T-cell (primary cell): Measurements from ENCODE around the gene PRRT3. TPM values are rescaled to one million over a fixed set of nuclear protein-coding genes. Genes with fewer than 3 reads are reported as not detected.

Experiments used
- ATAC-seq, 4 experiments: fragments of 200-7000 bp in 3 of 4; fragments of 150-1000 bp in 1 of 4; cut with Tn5 transposase; replicated peaks in 1 of 4; 1 replicate in 3 of 4; 2 replicates in 1 of 4; pipeline ENCODE4 v1.10.0; 2021; ENCODE audit warnings: moderate library complexity in 3 of 4, mild to moderate bottlenecking in 2 of 4, moderate number of reproducible peaks in 1 of 4
- CTCF ChIA-PET, 2 donors: fragments of 300-600 bp; sonication (Branson Sonifier 250); formaldehyde crosslinking; loops; one replicate each; lab custom pipeline; 2022; ENCODE audit warnings: antibody characterized with exemption in 2 of 2; lab: Charles Lee
- POLR2A ChIA-PET, 2 donors: fragments of 300-600 bp; sonication (Branson Sonifier 250); formaldehyde crosslinking; loops; one replicate each; lab custom pipeline; 2022; ENCODE audit warnings: antibody characterized with exemption in 2 of 2; lab: Charles Lee
- DNase-seq, 35 experiments: peaks; one replicate each; pipeline versions ENCODE4 v3.0.0 to v3.0.0-alpha.2; 2013 to 2023
- H3K27ac ChIP-seq: one replicate; pipeline ENCODE4 v1.5.1; 2013; ENCODE audit warnings: low read length
- H3K27me3 ChIP-seq, 2 experiments: replicated peaks in 1 of 2; 1 replicate in 1 of 2; 2 replicates in 1 of 2; pipeline versions ENCODE4 v1.6.1 to v1.7.0; 2013; ENCODE audit warnings: low read length in 1 of 2, mixed read lengths in 1 of 2; ENCODE audit not compliant: control insufficient read depth in 2 of 2, insufficient read depth in 2 of 2; ENCODE audit errors: extremely low read depth in 1 of 2
- H3K36me3 ChIP-seq, 2 donors: 1 replicate in 1 of 2; 2 replicates in 1 of 2; pipeline versions ENCODE4 v1.6.1 to v1.7.0; 2013; ENCODE audit warnings: low read length in 1 of 2; ENCODE audit not compliant: control insufficient read depth in 2 of 2, insufficient read depth in 1 of 2; ENCODE audit errors: extremely low read depth in 1 of 2
- H3K4me1 ChIP-seq, 2 experiments: 1 replicate in 1 of 2; 2 replicates in 1 of 2; pipeline versions ENCODE4 v1.6.1 to v1.7.0; 2013; ENCODE audit warnings: low read length in 2 of 2, mixed read lengths in 1 of 2; ENCODE audit not compliant: insufficient read depth in 2 of 2, control insufficient read depth in 1 of 2; ENCODE audit errors: extremely low read depth in 1 of 2
- H3K4me3 ChIP-seq, 2 donors: 1 replicate in 1 of 2; 2 replicates in 1 of 2; pipeline versions ENCODE4 v1.5.1 to v1.7.0; 2013; ENCODE audit warnings: mild to moderate bottlenecking in 2 of 2, low read length in 1 of 2, moderate library complexity in 1 of 2; ENCODE audit not compliant: control insufficient read depth in 1 of 2; ENCODE audit errors: extremely low read depth in 1 of 2
- H3K9me3 ChIP-seq: 2 replicates; pipeline ENCODE4 v1.7.0; 2013
- H3K27ac Mint-ChIP-seq, 2 donors: one replicate each; pipeline ENCODE4 v1.8.0; 2020 to 2021; ENCODE audit warnings: mild to moderate bottlenecking in 2 of 2, mixed read lengths in 2 of 2
- H3K27me3 Mint-ChIP-seq, 2 donors: one replicate each; pipeline ENCODE4 v1.8.0; 2021 to 2022; ENCODE audit warnings: mixed read lengths in 2 of 2
- H3K36me3 Mint-ChIP-seq: one replicate; pipeline ENCODE4 v1.8.0; 2021; ENCODE audit warnings: mixed read lengths
- H3K4me1 Mint-ChIP-seq, 3 donors: one replicate each; pipeline ENCODE4 v1.8.0; 2020 to 2022; ENCODE audit warnings: mixed read lengths in 3 of 3, mild to moderate bottlenecking in 1 of 3
- H3K4me3 Mint-ChIP-seq, 3 donors: one replicate each; pipeline ENCODE4 v1.8.0; 2020 to 2022; ENCODE audit warnings: mild to moderate bottlenecking in 3 of 3, mixed read lengths in 3 of 3, moderate library complexity in 3 of 3
- H3K9me3 Mint-ChIP-seq, 3 donors: one replicate each; pipeline ENCODE4 v1.8.0; 2020 to 2022; ENCODE audit warnings: mixed read lengths in 3 of 3
- WGBS: methylation state at CpG from one replicate; pipeline ENCODE4 v1.1.5; 2013; ENCODE audit warnings: missing lambda C conversion rate; ENCODE audit not compliant: insufficient coverage; 5-methylcytosine and 5-hydroxymethylcytosine counted together
- total RNA-seq, 35 experiments: library from RNA in 6 of 35; stranded (reverse) in 6 of 35; fragments of 120-200 nt in 1 of 35; gene quantifications; one replicate each; pipeline versions ENCODE4 v1.2.1 to v1.2.4 and lab custom pipeline; 2013 to 2026

The PRRT3 gene
- total RNA-seq, 5 donors from 2014 or later (not counting 1 experiment from before 2014, with no cell fraction given) = 6.6 to 10.5 (median 9.2) TPM

GRCh38 chr3:9918261-9919038 lies 33.8 kb downstream of the PRRT3 start:
- CTCF ChIA-PET = no interaction called here
- H3K27ac ChIP-seq = no peak overlapping the region
- Mint-ChIP-seq H3K27me3 (peaks cover 0 to 3% of the 10 kb centered on the region in 2 donors), H3K36me3 (no peaks in the 10 kb centered on the region), H3K27ac (no peak overlapping the region), H3K4me1 (peaks cover 0 to 15% (median 13%) of the 10 kb centered on the region in 3 donors), H3K9me3 (no peaks in the 10 kb centered on the region), H3K4me3 (no peak overlapping the region)
- POLR2A ChIA-PET = no interaction called here
- H3K36me3 ChIP-seq = no peaks in the 10 kb centered on the region
- peaks cover 0 to 26% of the 10 kb centered on the region in 2 experiments for H3K27me3 ChIP-seq
- 100% methylated on average over 4 of the region's 8 CpGs for WGBS
- H3K9me3 ChIP-seq = no peaks in the 10 kb centered on the region
- DNase-seq (no peak), ATAC-seq (no peak)
- H3K4me1 ChIP-seq = peaks cover 3 to 26% of the 10 kb centered on the region in 2 experiments
- H3K4me3 ChIP-seq = no peak overlapping the region

GRCh38 chr3:9917820-9918219 lies 34.4 kb downstream of the PRRT3 start:
- H3K9me3 ChIP-seq = no peaks in the 10 kb centered on the region
- no peaks in the 10 kb centered on the region for H3K36me3 Mint-ChIP-seq
- H3K27me3 Mint-ChIP-seq = peaks cover 0 to 3% of the 10 kb centered on the region in 2 donors
- ChIA-PET POLR2A (no interaction called here), CTCF (no interaction called here)
- no peaks in the 10 kb centered on the region for H3K9me3 Mint-ChIP-seq
- H3K4me3 ChIP-seq = no peak overlapping the region
- DNase-seq (no peak), ATAC-seq (no peak)
- H3K4me3 Mint-ChIP-seq = no peak overlapping the region
- peaks cover 0 to 26% of the 10 kb centered on the region in 2 experiments for H3K27me3 ChIP-seq
- H3K27ac Mint-ChIP-seq = no peak overlapping the region
- no peak overlapping the region for H3K27ac ChIP-seq
- peaks cover 3 to 26% of the 10 kb centered on the region in 2 experiments for H3K4me1 ChIP-seq
- 97% methylated on average over 10 of the region's 10 CpGs for WGBS
- no peaks in the 10 kb centered on the region for H3K36me3 ChIP-seq
- peaks cover 0 to 16% (median 13%) of the 10 kb centered on the region in 3 donors for H3K4me1 Mint-ChIP-seq

GRCh38 chr3:9916734-9917680 lies 35.2 kb downstream of the PRRT3 start, which contains the start of gene IL17RC:
TSS of gene IL17RC (plus strand) at chr3:9917098. CDS start at chr3:9917316, 218 bp downstream.
- WGBS = 57% methylated on average over 10 of the region's 19 CpGs
- POLR2A ChIA-PET = no interaction called here
- Histone ChIP-seq H3K36me3 (no peaks in the 10 kb centered on the region), H3K9me3 (no peaks in the 10 kb centered on the region), H3K27me3 (peaks cover 0 to 26% of the 10 kb centered on the region in 2 experiments), H3K27ac (no peak within 1 kb of the TSS), H3K4me1 (peaks cover 3 to 30% of the 10 kb centered on the region in 2 experiments), H3K4me3 (peak within 1 kb of the TSS; percentile 51 to 83)
- peak in 3 of 35 experiments; percentile 18 to 24 (median 21) for DNase-seq
- Mint-ChIP-seq H3K27ac (peak within 1 kb of the TSS; percentile 27 to 39), H3K36me3 (no peaks in the 10 kb centered on the region), H3K4me1 (peaks cover 0 to 24% (median 18%) of the 10 kb centered on the region in 3 donors), H3K27me3 (no peaks in the 10 kb centered on the region), H3K4me3 (peak within 1 kb of the TSS; percentile 70 to 73 (median 71)), H3K9me3 (no peaks in the 10 kb centered on the region)
- CTCF ChIA-PET = interaction anchor here in 1 of 2 donors (0.6 kb wide), 1 partner anchor 15 kb away, joined by 6 read pairs; no protein-coding TSS in a partner anchor
- ATAC-seq = peak; percentile 24 to 47 (median 34)

GRCh38 chr3:9916346-9916733 lies 35.9 kb downstream of the PRRT3 start:
- WGBS = 90% methylated on average over 2 of the region's 7 CpGs
- no peaks in the 10 kb centered on the region for H3K27me3 Mint-ChIP-seq
- Histone ChIP-seq H3K27ac (no peak overlapping the region), H3K36me3 (no peaks in the 10 kb centered on the region), H3K4me3 (peak overlapping the region in 1 of 2 donors; percentile 40), H3K27me3 (peaks cover 0 to 26% of the 10 kb centered on the region in 2 experiments), H3K4me1 (peaks cover 3 to 32% of the 10 kb centered on the region in 2 experiments), H3K9me3 (no peaks in the 10 kb centered on the region)
- ATAC-seq (no peak), DNase-seq (no peak)
- peaks cover 0 to 29% (median 19%) of the 10 kb centered on the region in 3 donors for H3K4me1 Mint-ChIP-seq
- peak overlapping the region; percentile 51 to 73 (median 65) for H3K4me3 Mint-ChIP-seq
- H3K27ac Mint-ChIP-seq = no peak overlapping the region
- POLR2A ChIA-PET = interaction anchor here in 1 of 2 donors (0.5 to 0.7 kb wide), 2 partner anchors 16 to 134 kb away, joined by 3 read pairs; no protein-coding TSS in a partner anchor
- no peaks in the 10 kb centered on the region for H3K36me3 Mint-ChIP-seq
- H3K9me3 Mint-ChIP-seq = no peaks in the 10 kb centered on the region
- CTCF ChIA-PET = interaction anchor here in 1 of 2 donors (0.6 kb wide), 1 partner anchor 142 kb away, joined by 3 read pairs; no protein-coding TSS in a partner anchor

GRCh38 chr3:9915254-9916141 lies 36.7 kb downstream of the PRRT3 start:
- peak overlapping the region; percentile 70 to 73 (median 71) for H3K4me3 Mint-ChIP-seq
- POLR2A ChIA-PET = interaction anchor here (0.5 to 0.7 kb wide), 4 partner anchors 17 to 347 kb away, joined by 3 to 13 read pairs (median 3); no protein-coding TSS in a partner anchor
- Histone ChIP-seq H3K36me3 (no peaks in the 10 kb centered on the region), H3K4me1 (peaks cover 3 to 32% of the 10 kb centered on the region in 2 experiments), H3K9me3 (no peaks in the 10 kb centered on the region), H3K27me3 (peaks cover 0 to 29% of the 10 kb centered on the region in 2 experiments), H3K4me3 (peak overlapping the region; percentile 51 to 83), H3K27ac (no peak overlapping the region)
- DNase-seq = peak in 11 of 35 experiments; percentile 7 to 47 (median 23)
- H3K27me3 Mint-ChIP-seq = no peaks in the 10 kb centered on the region
- CTCF ChIA-PET = interaction anchor here (0.6 to 0.7 kb wide), 2 partner anchors 16 to 141 kb away, joined by 3 read pairs; no protein-coding TSS in a partner anchor
- 2% methylated on average over 86 of the region's 99 CpGs for WGBS
- no peaks in the 10 kb centered on the region for H3K9me3 Mint-ChIP-seq
- H3K4me1 Mint-ChIP-seq = peaks cover 0 to 29% (median 19%) of the 10 kb centered on the region in 3 donors
- no peaks in the 10 kb centered on the region for H3K36me3 Mint-ChIP-seq
- no peak overlapping the region for H3K27ac Mint-ChIP-seq
- peak; percentile 41 to 62 (median 58) for ATAC-seq
